HUES64 (cell line): Measurements from ENCODE around the gene APOL1.

Experiments
- H3K27ac ChIP-seq: 2 replicates; pipeline ENCODE4 v1.7.0; 2013; ENCODE audit warnings: low read depth, low read length, inconsistent platforms
- H3K27me3 ChIP-seq: 2 replicates; pipeline ENCODE4 v1.6.1; 2013; ENCODE audit warnings: mild to moderate bottlenecking, low read length; ENCODE audit not compliant: insufficient read depth
- H3K36me3 ChIP-seq: 2 replicates; pipeline ENCODE4 v1.6.1; 2013; ENCODE audit warnings: mild to moderate bottlenecking, low read length; ENCODE audit not compliant: insufficient read depth
- H3K4me1 ChIP-seq: 2 replicates; pipeline ENCODE4 v1.6.1; 2013; ENCODE audit warnings: mild to moderate bottlenecking, low read length, moderate library complexity; ENCODE audit not compliant: insufficient read depth
- H3K4me3 ChIP-seq: 2 replicates; pipeline ENCODE4 v1.5.1; 2013; ENCODE audit warnings: mild to moderate bottlenecking, low read length, moderate library complexity
- H3K9ac ChIP-seq: 2 replicates; pipeline ENCODE4 v1.6.1; 2013; ENCODE audit warnings: mild to moderate bottlenecking, low read depth, low read length
- H3K9me3 ChIP-seq: 2 replicates; pipeline ENCODE4 v1.6.1; 2013; ENCODE audit warnings: low read depth, low read length; ENCODE audit not compliant: insufficient read depth
- WGBS: fragments of 150-250, 120-280 bp; methylation state at CpG from one replicate; pipeline ENCODE4 v1.1.7; 2013; ENCODE audit warnings: missing lambda C conversion rate; 5-methylcytosine and 5-hydroxymethylcytosine counted together

The APOL1 gene

GRCh38 chr22:36212901-36213300 is 40.0 kb upstream of the APOL1 start:
- Histone ChIP-seq H3K4me1 (0 out of 2 replicates have a peak, but pooled peaks cover 3% of the 10 kb centered on the region), H3K27me3 (no peaks in the 10 kb centered on the region), H3K9ac (no peak overlapping the region), H3K27ac (no peak overlapping the region), H3K4me3 (no peak overlapping the region), H3K36me3 (no peaks in the 10 kb centered on the region), H3K9me3 (0 out of 2 replicates have a peak, but pooled peaks cover 5% of the 10 kb centered on the region)

- 0 out of 2 replicates have a peak, but pooled peaks cover 3% of the 10 kb centered on the region for H3K4me1 ChIP-seq
- WGBS = 96% methylated on average over 2 of the region's 4 CpGs
- no peak overlapping the region for H3K27ac ChIP-seq
- H3K27me3 ChIP-seq = no peaks in the 10 kb centered on the region
- H3K9me3 ChIP-seq = 0 out of 2 replicates have a peak, but pooled peaks cover 5% of the 10 kb centered on the region
- no peak overlapping the region for H3K9ac ChIP-seq
- no peak overlapping the region for H3K4me3 ChIP-seq
- H3K36me3 ChIP-seq = no peaks in the 10 kb centered on the region
Measured at GRCh38 chr22:36213586-36213985, 39.3 kb upstream of the APOL1 start.

GRCh38 chr22:36215981-36216380 is 37.0 kb upstream of the APOL1 start:
- 91% methylated on average over 2 of the region's 2 CpGs for WGBS

GRCh38 chr22:36218648-36219193 is 34.2 kb upstream of the APOL1 start:
- no peaks in the 10 kb centered on the region for H3K4me1 ChIP-seq
- H3K4me3 ChIP-seq = no peak overlapping the region
- no peak overlapping the region for H3K27ac ChIP-seq
- no peak overlapping the region for H3K9ac ChIP-seq
- 92% methylated on average over 7 of the region's 7 CpGs for WGBS
- no peaks in the 10 kb centered on the region for H3K27me3 ChIP-seq
- H3K9me3 ChIP-seq = no peaks in the 10 kb centered on the region
- H3K36me3 ChIP-seq = no peaks in the 10 kb centered on the region

More at GRCh38 chr22:36215981-36216380, 37.0 kb upstream of the APOL1 start:
- Histone ChIP-seq H3K9ac (no peak overlapping the region), H3K27ac (no peak overlapping the region), H3K4me3 (no peak overlapping the region), H3K27me3 (no peaks in the 10 kb centered on the region), H3K36me3 (no peaks in the 10 kb centered on the region), H3K4me1 (0 out of 2 replicates have a peak, but pooled peaks cover 3% of the 10 kb centered on the region), H3K9me3 (no peaks in the 10 kb centered on the region)

GRCh38 chr22:36220451-36220921 is 32.4 kb upstream of the APOL1 start:
- H3K27ac ChIP-seq = no peak overlapping the region
- no peaks in the 10 kb centered on the region for H3K27me3 ChIP-seq
- 73% methylated on average over 8 of the region's 9 CpGs for WGBS
- no peaks in the 10 kb centered on the region for H3K9me3 ChIP-seq
- no peaks in the 10 kb centered on the region for H3K4me1 ChIP-seq
- H3K36me3 ChIP-seq = no peaks in the 10 kb centered on the region
- H3K9ac ChIP-seq = no peak overlapping the region
- H3K4me3 ChIP-seq = no peak overlapping the region

- Histone ChIP-seq H3K27ac (no peak overlapping the region), H3K27me3 (no peaks in the 10 kb centered on the region), H3K36me3 (no peaks in the 10 kb centered on the region), H3K9ac (no peak overlapping the region), H3K9me3 (no peaks in the 10 kb centered on the region), H3K4me1 (no peaks in the 10 kb centered on the region), H3K4me3 (no peak overlapping the region)
- WGBS = 16% methylated on average over 7 of the region's 7 CpGs
Measured at GRCh38 chr22:36221799-36222751, 30.9 kb upstream of the APOL1 start.

- Histone ChIP-seq H3K4me1 (no peaks in the 10 kb centered on the region), H3K27me3 (no peaks in the 10 kb centered on the region), H3K36me3 (no peaks in the 10 kb centered on the region), H3K9me3 (no peaks in the 10 kb centered on the region), H3K4me3 (no peak overlapping the region), H3K9ac (no peak overlapping the region), H3K27ac (no peak overlapping the region)
- 95% methylated on average over 9 of the region's 9 CpGs for WGBS
Measured at GRCh38 chr22:36222887-36223450, 30.0 kb upstream of the APOL1 start.

GRCh38 chr22:36223504-36223903 is 29.4 kb upstream of the APOL1 start:
- Histone ChIP-seq H3K9me3 (no peaks in the 10 kb centered on the region), H3K36me3 (no peaks in the 10 kb centered on the region), H3K4me1 (no peaks in the 10 kb centered on the region), H3K4me3 (no peak overlapping the region), H3K27ac (no peak overlapping the region), H3K9ac (no peak overlapping the region), H3K27me3 (no peaks in the 10 kb centered on the region)
- WGBS = 94% methylated on average over 8 of the region's 8 CpGs

GRCh38 chr22:36224245-36224644 is 28.7 kb upstream of the APOL1 start:
- no peaks in the 10 kb centered on the region for H3K4me1 ChIP-seq
- no peak overlapping the region for H3K27ac ChIP-seq
- H3K27me3 ChIP-seq = no peaks in the 10 kb centered on the region
- H3K9ac ChIP-seq = no peak overlapping the region
- H3K9me3 ChIP-seq = no peaks in the 10 kb centered on the region
- no peaks in the 10 kb centered on the region for H3K36me3 ChIP-seq
- H3K4me3 ChIP-seq = no peak overlapping the region
- 88% methylated on average over 4 of the region's 4 CpGs for WGBS

- H3K9me3 ChIP-seq = no peaks in the 10 kb centered on the region
- 89% methylated on average over 9 of the region's 9 CpGs for WGBS
Measured at GRCh38 chr22:36225333-36225922, 27.5 kb upstream of the APOL1 start.

GRCh38 chr22:36226189-36226588 is 26.7 kb upstream of the APOL1 start:
- Histone ChIP-seq H3K4me3 (no peak overlapping the region), H3K27ac (no peak overlapping the region), H3K9me3 (no peaks in the 10 kb centered on the region), H3K4me1 (no peaks in the 10 kb centered on the region), H3K9ac (no peak overlapping the region), H3K36me3 (0 out of 2 replicates have a peak, but pooled peaks cover 5% of the 10 kb centered on the region), H3K27me3 (no peaks in the 10 kb centered on the region)
- 92% methylated on average over 5 of the region's 5 CpGs for WGBS

More at GRCh38 chr22:36225333-36225922, 27.5 kb upstream of the APOL1 start:
- no peaks in the 10 kb centered on the region for H3K4me1 ChIP-seq
- H3K4me3 ChIP-seq = no peak overlapping the region
- no peak overlapping the region for H3K27ac ChIP-seq
- H3K27me3 ChIP-seq = no peaks in the 10 kb centered on the region
- H3K9ac ChIP-seq = no peak overlapping the region
- H3K36me3 ChIP-seq = 0 out of 2 replicates have a peak, but pooled peaks cover under 1% of the 10 kb centered on the region
